ENCODE measurements around the gene NPFF. TPM values are rescaled to one million over a fixed set of nuclear protein-coding genes. Genes with fewer than 3 reads are reported as not detected.
A peak's percentile ranks its signal among the peaks of the same experiment; 100 is the strongest.

The NPFF gene
- total and polyA plus RNA-seq, 10 of the 15 experiments (the other 5 are each of a cell fraction or from before 2014, with no cell fraction given): 0.21 to 0.69 (median 0.23) TPM; not detected in 7

DNA sequence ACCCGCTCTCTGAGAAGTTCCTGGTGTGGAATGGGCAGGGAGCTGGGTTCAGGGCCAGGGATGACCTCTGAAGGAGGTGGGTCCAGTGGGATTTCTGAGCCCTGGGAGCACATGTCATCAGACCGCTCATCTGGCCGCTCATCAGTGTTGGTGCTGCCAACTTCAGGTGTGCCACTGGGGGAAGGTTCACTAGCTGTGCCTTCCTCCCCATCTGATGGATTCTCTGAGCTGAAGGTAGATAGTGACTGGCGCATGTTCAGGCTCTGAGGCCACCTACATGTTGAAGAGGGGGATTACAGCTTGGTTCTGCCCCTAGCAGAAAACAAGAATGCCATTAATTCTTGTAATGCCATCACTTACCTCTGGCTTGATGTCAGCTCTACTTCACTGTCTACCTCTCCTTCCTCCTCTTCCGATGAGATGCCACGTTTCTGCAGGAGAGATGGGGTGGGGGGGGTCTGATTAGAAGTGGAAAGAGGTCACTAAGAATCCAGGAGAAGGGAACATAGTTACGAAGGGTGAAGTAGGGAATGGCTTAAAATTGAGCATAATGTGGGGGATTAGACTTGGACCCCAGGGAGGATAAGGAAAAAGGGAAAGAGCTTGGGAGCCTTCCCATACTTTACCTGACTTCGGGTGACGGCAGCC is 25.2 kb downstream of the NPFF start:
- SMC1A ChIA-PET (ENCODE audit: uncharacterized antibody, unreplicated experiment): interaction anchor here (0.6 to 2.3 kb wide), 7 partner anchors 9 to 130 kb away, joined by 3 to 6 read pairs (median 3); no protein-coding TSS in a partner anchor
- CTCF ChIA-PET: interaction anchor here (0.7 to 3.5 kb wide), 7 partner anchors 9 to 403 kb away, joined by 3 to 13 read pairs (median 5); partner anchors contain the start of genes MAP3K12 and SPRYD3
- no peak overlapping the region for H3K9ac ChIP-seq (ENCODE audit: control insufficient read depth, insufficient read depth, low read length)
- no TSS peak for BruUV-seq (replicated peaks)
- no peaks in the 10 kb centered on the region for H4K20me1 ChIP-seq (ENCODE audit: control insufficient read depth, insufficient read depth)
- POLR2A ChIA-PET: interaction anchor here (0.6 to 1.6 kb wide), 8 partner anchors 9 to 751 kb away, joined by 3 to 6 read pairs (median 4); no protein-coding TSS in a partner anchor
- no peak overlapping the region for H3K4me2 ChIP-seq (ENCODE audit: control insufficient read depth, insufficient read depth)
- no peak overlapping the region for H3K4me3 ChIP-seq
- H3K79me2 ChIP-seq (ENCODE audit: control insufficient read depth, insufficient read depth, low read length): no peaks in the 10 kb centered on the region
- H3K36me3 ChIP-seq (ENCODE audit: control insufficient read depth in 2 of 2, insufficient read depth in 2 of 2, low read length in 1 of 2): peaks cover 38 to 52% of the 10 kb centered on the region in 2 experiments
- no peak overlapping the region for H2AFZ ChIP-seq (ENCODE audit: control insufficient read depth, low read depth, low read length)
- RAD21 ChIA-PET (ENCODE audit: unreplicated experiment): interaction anchor here (1.4 kb wide), 2 partner anchors 11 to 26 kb away, joined by 3 to 4 read pairs; no protein-coding TSS in a partner anchor
- H3K27ac ChIP-seq (ENCODE audit: control insufficient read depth, insufficient read depth): no peak overlapping the region
- intact Hi-C loops (cut with micrococcal nuclease; ENCODE audit: unreplicated experiment): no loop called here
- no peak for DNase-seq (ENCODE audit: low read depth, low spot score)
- ATAC-seq: peak; percentile 59
- FAIRE-seq: no peak
- no peaks in the 10 kb centered on the region for H3K27me3 ChIP-seq (replicated peaks in 1 of 2; ENCODE audit: control insufficient read depth in 2 of 2, insufficient read depth in 2 of 2, low read length in 1 of 2)
- H3K4me1 ChIP-seq (ENCODE audit: control insufficient read depth, insufficient read depth, low read length): no peaks in the 10 kb centered on the region
- in situ Hi-C loops (cut with MboI): no loop called here
- WGBS (ENCODE audit: insufficient coverage, insufficient replicate concordance, low lambda C conversion rate, missing lambda C conversion rate): 83% methylated on average over 9 of the region's 9 CpGs
- no peaks in the 10 kb centered on the region for H3K9me3 ChIP-seq (replicated peaks; ENCODE audit: control insufficient read depth, insufficient read depth, low read length)
- 0 out of 2 replicates have a peak, but pooled peaks have one; percentile 11 for TF ChIP-seq RAD21 (IDR thresholded peaks at IDR 0.05; ENCODE audit: insufficient read depth, low read depth, low read length)
- TF ChIP-seq, protein P1, sequence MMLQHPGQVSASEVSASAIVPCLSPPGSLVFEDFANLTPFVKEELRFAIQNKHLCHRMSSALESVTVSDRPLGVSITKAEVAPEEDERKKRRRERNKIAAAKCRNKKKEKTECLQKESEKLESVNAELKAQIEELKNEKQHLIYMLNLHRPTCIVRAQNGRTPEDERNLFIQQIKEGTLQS (IDR thresholded peaks at IDR 0.05; ENCODE audit: borderline replicate concordance, extremely low read depth, low read depth, low read length): no peak
- no peak for TF ChIP-seq IRF5 (IDR thresholded peaks at IDR 0.05; ENCODE audit: borderline replicate concordance)
- no peak for TF ChIP-seq ZBTB11 (CRISPR knock-in tag; IDR thresholded peaks at IDR 0.05)
- no peak for TF ChIP-seq ZZZ3 (IDR thresholded peaks at IDR 0.05; ENCODE audit: control insufficient read depth, insufficient read length, low read depth)
- no peak for TF ChIP-seq SP1 (IDR thresholded peaks at IDR 0.05; ENCODE audit: low read depth, low read length)
- TF ChIP-seq NFYA (IDR thresholded peaks at IDR 0.05; ENCODE audit: borderline replicate concordance, low read depth, low read length): no peak
- TF ChIP-seq, protein P2, sequence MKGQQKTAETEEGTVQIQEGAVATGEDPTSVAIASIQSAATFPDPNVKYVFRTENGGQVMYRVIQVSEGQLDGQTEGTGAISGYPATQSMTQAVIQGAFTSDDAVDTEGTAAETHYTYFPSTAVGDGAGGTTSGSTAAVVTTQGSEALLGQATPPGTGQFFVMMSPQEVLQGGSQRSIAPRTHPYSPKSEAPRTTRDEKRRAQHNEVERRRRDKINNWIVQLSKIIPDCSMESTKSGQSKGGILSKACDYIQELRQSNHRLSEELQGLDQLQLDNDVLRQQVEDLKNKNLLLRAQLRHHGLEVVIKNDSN (IDR thresholded peaks at IDR 0.05; ENCODE audit: borderline replicate concordance, extremely low read length, insufficient read depth, low read depth, low read length): no peak
- no peak for TF ChIP-seq BCLAF1 (IDR thresholded peaks at IDR 0.05)
- no peak for TF ChIP-seq STAT3 (IDR thresholded peaks at IDR 0.05; ENCODE audit: low read depth, low read length)

Measured in GM12878 (cell line).